Fibroblast of lung (primary cell): ENCODE measurements around the gene MED14.

Experiments used
- EZH2 ChIP-seq: IDR thresholded peaks from 2 replicates; pipeline ENCODE4 v1.5.1; 2012; ENCODE audit warnings: low read length, control low read depth, mild to moderate bottlenecking; ENCODE audit errors: missing control alignments
- TF ChIP-seq, protein P1 (sequence below), 2 donors: IDR thresholded peaks in 1 of 2; conservative IDR thresholded peaks in 1 of 2; 1 replicate in 1 of 2; 2 replicates in 1 of 2; pipeline ENCODE4 v1.5.1; 2011 to 2012; ENCODE audit warnings: low read length in 2 of 2, control low read depth in 1 of 2, inconsistent platforms in 1 of 2, low read depth in 1 of 2, mild to moderate bottlenecking in 1 of 2

DNA sequence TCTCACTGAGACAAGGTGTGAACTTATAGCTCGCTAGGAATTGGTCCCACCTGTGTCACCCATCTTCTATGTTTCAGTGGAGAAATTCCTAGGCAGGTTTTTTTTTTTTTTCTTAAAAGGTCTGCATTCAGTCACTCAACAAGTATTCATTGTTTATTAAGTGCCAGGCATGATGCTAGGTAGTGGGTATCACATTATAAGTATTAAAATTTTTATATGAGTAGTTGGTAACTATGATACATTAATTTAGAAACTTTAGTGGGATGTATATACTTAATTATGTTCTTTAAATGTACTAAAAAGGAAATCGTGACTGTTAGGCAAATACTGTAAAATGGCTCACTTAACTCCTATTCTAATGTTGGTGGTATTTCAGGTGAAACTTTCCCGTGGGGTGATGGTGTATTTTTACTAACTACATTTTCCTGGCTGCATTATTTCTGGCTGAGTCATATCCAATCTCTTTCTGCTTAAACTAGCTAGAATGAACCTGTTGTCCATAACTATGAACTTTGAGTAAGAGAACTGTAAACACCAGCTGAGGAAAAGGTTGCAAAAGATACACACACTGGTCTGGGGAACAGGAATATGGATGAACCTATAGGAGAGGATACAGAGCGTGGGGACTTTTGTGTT, 49.3 kb upstream of the MED14 start:
- TF ChIP-seq, protein P1, sequence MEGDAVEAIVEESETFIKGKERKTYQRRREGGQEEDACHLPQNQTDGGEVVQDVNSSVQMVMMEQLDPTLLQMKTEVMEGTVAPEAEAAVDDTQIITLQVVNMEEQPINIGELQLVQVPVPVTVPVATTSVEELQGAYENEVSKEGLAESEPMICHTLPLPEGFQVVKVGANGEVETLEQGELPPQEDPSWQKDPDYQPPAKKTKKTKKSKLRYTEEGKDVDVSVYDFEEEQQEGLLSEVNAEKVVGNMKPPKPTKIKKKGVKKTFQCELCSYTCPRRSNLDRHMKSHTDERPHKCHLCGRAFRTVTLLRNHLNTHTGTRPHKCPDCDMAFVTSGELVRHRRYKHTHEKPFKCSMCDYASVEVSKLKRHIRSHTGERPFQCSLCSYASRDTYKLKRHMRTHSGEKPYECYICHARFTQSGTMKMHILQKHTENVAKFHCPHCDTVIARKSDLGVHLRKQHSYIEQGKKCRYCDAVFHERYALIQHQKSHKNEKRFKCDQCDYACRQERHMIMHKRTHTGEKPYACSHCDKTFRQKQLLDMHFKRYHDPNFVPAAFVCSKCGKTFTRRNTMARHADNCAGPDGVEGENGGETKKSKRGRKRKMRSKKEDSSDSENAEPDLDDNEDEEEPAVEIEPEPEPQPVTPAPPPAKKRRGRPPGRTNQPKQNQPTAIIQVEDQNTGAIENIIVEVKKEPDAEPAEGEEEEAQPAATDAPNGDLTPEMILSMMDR (conservative IDR thresholded peaks at IDR 0.05 in 1 of 2, IDR thresholded peaks at IDR 0.05 in 1 of 2; ENCODE audit: low read depth in 1 of 2, low read length in 2 of 2) = no peak
- no peak for TF ChIP-seq EZH2
